Lung microvascular endothelial cell (primary cell): Measurements from ENCODE around the gene USP3. TPM values are rescaled to one million over a fixed set of nuclear protein-coding genes. Genes with fewer than 3 reads are reported as not detected.
A peak's percentile ranks its signal among the peaks of the same experiment; 100 is the strongest.

ENCODE experiments used
- DNase-seq, 2 donors: peaks; one replicate each; pipeline versions ENCODE4 v3.0.0 to v3.0.0-alpha.2; 2010; ENCODE audit warnings: low read depth in 2 of 2
- total RNA-seq: library from RNA; depleted of rRNA; stranded (reverse); fragments of >200 nt; gene quantifications from 2 replicates; pipeline ENCODE4 v1.2.1, GENCODE V29; 2014

Gene USP3
- total RNA-seq, 1 donor from 2014 or later, result 30.0 TPM

- no peak for DNase-seq
These were observed 35.6 kb downstream of the USP3 start for GRCh38 chr15:63539998-63540397.

- DNase-seq, result no peak
These were observed 36.1 kb downstream of the USP3 start for GRCh38 chr15:63540449-63540848.

DNA sequence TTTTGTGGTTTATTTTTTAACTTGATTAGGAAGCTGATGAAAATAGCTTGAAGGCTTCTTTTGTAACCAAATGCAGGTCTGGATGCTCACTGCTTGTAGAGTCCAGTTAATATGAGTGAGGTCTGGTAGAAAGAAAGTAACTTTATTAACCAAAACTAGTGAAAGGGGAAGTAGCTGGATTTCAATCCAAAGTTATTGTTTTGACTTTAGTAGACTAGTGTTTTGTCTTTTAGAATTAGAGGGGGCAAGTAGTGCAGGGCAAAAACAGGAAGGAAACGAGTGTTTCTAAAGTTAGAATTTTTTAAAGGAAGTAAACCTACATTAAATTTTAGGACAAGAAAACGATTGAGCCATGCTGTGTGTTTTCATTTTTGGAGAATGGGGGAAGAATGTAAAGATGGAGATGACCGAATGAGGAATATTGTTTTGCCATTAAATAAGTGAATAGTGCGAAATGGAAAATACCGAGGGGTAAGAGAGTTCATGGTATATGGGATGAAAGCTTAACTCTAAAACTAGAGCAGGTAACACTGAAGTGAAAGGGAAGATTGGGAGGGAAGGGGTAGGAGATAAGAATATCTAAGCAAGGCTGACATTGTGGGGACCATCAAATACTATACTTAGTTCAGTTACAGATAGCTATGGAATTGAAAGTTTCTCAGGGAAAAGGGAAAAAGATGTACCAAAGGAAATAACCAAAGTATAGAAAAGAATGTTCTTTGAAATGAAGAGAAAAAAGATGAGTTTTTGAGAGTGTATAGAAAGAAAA is 40.0 kb downstream of the USP3 start:
- no peak for DNase-seq

DNA sequence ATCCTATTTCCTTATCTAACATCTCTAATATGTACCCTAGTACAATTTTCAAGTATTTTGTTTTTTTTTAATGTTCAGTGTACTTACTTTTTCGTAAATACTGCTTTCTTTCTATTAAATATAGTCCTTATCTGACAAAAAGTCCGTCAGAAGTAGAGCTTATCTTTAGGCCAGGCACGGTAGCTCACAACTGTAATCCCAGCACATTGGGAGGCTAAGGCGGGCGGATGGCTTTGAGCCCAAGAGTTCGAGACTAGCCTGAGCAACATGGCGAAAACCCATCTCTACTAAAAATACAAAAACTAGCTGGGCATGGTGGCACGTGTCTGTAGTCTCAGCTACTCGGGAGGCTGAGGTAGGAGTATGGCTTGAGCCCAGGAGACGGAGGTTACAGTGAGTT is 41.1 kb downstream of the USP3 start:
- DNase-seq, result no peak

- no peak for DNase-seq
These were observed 47.0 kb downstream of the USP3 start for GRCh38 chr15:63551400-63551799.

- DNase-seq, result peak; percentile 90 to 92
These were observed 49.0 kb downstream of the USP3 start for GRCh38 chr15:63553388-63553791.

GRCh38 chr15:63554337-63554927 is 50.0 kb downstream of the USP3 start:
- DNase-seq, result no peak

DNA sequence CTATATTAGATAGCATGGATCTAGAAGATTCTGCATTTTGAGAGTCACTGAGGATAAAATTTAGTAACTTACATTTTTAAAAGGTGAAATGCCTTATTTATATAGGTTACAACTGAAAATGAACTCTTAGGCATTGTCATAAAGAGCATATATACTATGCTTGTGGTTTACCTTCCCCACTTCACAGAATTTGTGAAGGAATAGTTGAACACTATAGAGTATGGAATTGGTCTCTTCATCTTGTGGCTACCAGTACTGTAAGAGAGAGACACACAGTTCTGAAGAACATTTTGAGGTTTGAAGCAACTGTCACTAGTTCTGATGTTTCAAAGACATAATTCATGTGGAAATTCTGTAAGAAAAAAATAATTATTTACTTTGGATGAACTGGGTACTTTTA is 51.1 kb downstream of the USP3 start:
- no peak for DNase-seq

- peak in 1 of 2 donors; percentile 50 for DNase-seq
These were observed 51.9 kb downstream of the USP3 start for GRCh38 chr15:63556246-63556645.

DNA sequence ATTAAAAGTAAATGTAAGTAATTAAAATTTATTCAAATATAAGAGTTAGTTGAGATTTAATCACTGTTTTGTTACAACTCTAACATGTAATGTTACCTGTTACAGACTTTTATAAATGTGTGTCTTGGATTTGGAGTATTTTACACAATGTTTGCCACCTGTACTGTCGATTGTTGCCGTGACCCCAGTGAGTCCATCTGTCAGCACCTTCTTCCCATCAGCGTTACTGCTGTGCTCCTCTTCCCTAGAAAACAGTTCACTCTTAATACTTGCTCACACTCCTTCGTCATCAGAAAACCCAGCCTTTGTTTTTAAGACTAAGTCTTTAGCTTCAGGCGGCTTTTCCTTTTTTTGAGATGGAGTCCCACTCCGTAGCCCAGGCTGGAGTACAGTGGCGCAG is 52.3 kb downstream of the USP3 start:
- no peak for DNase-seq

DNA sequence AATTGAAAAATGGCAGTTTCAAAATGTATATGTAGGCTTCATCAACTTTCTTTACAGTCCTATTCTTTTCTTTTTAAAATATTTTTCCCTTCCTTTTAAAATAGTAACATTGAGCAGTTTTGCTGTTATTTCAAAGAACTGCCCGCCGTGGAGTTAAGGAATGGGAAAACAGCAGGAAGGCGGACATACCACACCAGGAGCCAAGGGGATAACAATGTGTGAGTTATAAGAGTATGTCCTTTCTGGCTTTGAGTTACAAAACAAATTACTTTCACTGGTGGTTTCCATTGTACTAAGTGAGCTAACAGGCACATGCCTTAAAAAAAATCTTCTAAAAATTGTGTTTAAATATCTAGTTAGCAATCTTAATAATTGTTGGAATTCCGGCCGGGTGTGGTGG is 55.4 kb downstream of the USP3 start:
- DNase-seq, result no peak

DNA sequence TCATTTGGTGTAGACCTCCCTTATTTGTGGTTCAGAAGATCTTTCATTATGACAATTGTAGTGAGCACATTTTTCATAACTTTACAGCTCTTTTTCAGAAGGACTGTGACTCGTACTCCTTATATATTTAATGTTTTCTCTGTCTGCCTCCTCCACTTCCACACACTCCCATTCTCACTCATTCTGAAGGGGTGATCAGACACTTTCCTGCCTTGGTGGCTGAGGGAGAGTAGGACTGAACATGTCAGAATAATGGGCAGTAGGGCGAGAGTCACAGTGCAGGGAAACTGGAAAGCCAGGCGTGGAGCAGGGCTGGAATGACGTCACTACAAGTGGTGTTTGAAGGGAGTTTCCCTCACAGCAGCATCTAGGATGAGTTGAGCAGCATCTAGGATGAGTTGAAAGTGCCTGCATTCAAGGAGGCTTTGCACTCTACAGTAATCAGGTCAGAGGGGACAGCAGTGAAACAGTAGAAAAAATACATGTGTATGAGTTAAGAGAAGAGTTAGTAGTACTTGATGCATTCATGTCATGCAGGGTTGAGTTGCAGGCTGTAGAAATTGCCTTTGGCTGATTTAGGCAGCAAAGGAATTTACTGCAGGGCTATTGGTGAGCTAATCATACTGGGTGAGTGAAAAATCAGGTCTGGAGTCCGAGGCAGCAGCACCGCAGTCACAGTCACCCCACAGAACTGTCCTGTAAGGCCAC is 56.5 kb downstream of the USP3 start:
- no peak for DNase-seq

- no peak for DNase-seq
These were observed 59.7 kb downstream of the USP3 start for GRCh38 chr15:63564093-63564492.

GRCh38 chr15:63565536-63566186 is 61.3 kb downstream of the USP3 start:
- DNase-seq, result peak in 1 of 2 donors; percentile 11

DNA sequence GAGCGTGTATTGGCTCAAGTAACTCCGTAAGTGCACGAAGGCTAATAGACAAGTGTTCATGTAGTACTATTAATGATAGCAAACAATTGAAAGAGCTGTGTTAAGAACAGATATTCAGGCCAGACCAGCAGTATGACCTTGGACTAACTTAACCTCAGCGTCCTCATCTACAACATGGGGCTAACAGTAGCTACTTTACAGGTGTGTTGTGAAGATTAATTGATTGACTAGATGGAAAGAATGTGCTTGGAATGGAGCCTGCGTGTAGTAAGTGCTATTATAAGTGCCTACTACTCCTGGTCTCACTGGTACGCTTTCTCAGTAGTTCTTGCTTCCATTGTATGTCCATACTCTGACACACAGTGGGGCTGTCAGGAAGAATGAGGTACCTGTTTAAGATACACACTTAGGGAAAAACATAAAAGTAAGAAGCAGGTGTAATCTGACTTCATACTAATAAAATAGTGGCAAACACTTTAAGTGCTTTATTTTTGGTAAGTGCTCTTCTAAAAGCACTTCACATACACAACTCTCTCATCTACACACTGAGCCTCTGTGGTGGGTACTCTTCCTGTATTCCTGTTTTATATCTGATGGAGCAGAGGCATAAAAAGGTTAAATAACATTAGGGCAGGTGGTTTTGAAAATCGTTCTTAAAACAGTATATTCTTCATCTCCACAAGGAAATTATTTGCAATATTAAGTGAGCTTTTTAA is 68.5 kb downstream of the USP3 start:
- no peak for DNase-seq

GRCh38 chr15:63573533-63573932 is 69.1 kb downstream of the USP3 start:
- DNase-seq, result peak in 1 of 2 donors; percentile 21

- no peak for DNase-seq
These were observed 70.9 kb downstream of the USP3 start for GRCh38 chr15:63575312-63575711.

GRCh38 chr15:63576441-63576840 is 72.0 kb downstream of the USP3 start:
- no peak for DNase-seq

DNA sequence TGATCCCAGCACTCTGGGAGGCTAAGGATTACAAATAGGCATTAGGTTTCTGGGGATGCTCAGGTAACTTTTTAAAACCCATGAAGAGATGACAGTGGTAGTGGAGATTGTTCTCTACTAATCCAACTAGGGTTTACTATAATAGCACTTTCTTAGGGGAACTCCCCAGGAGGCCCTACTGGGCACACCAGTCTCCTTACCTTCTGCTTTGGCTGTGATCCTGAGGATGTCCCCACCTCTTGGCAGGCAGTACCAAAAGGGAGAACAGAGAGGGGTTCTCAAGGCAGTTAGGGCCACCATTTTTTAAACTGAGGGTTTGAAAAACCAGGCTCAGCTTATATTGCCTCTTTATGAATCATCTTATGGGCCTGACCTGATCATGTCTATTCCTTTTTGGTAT is 77.8 kb downstream of the USP3 start:
- no peak for DNase-seq

- DNase-seq, result peak in 1 of 2 donors; percentile 59
These were observed 78.5 kb downstream of the USP3 start for GRCh38 chr15:63582718-63583426.

- DNase-seq, result no peak
These were observed 82.4 kb downstream of the USP3 start for GRCh38 chr15:63586790-63587189.
